ENCODE results near the gene PRR11. TPM values are rescaled to one million over a fixed set of nuclear protein-coding genes. Genes with fewer than 3 reads are reported as not detected.
A peak's percentile ranks its signal among the peaks of the same experiment; 100 is the strongest.

The PRR11 gene
- total and polyA plus RNA-seq, 2 donors (not counting 1 experiment from before 2014, with no cell fraction given) = 6.1 to 18.9 TPM

GRCh38 chr17:59141860-59142259 lies 13.7 kb upstream of the PRR11 start:
- H3K27me3 ChIP-seq (ENCODE audit: control insufficient read depth, insufficient read depth, low read length) = no peaks in the 10 kb centered on the region
- no peak for DNase-seq (ENCODE audit: low read depth in 2 of 2)
- TF ChIP-seq EZH2 (IDR thresholded peaks at IDR 0.05; ENCODE audit: low read length, missing control alignments) = no peak
- no peak for TF ChIP-seq CTCF (conservative IDR thresholded peaks at IDR 0.05 in 1 of 2, IDR thresholded peaks at IDR 0.05 in 1 of 2; ENCODE audit: low read depth in 1 of 2, low read length in 2 of 2)

GRCh38 chr17:59145571-59146096 lies 9.9 kb upstream of the PRR11 start:
- no peak overlapping the region for H3K4me2 ChIP-seq (ENCODE audit: extremely low read depth, insufficient read depth, low read length)
- no peaks in the 10 kb centered on the region for H3K36me3 ChIP-seq (ENCODE audit: control insufficient read depth, insufficient read depth, low read length)
- no peaks in the 10 kb centered on the region for H3K9me3 ChIP-seq (ENCODE audit: control insufficient read depth, insufficient read depth, low read depth, low read length)
- no peak overlapping the region for H3K27ac ChIP-seq (ENCODE audit: insufficient read depth, low read length)
- H2AFZ ChIP-seq (ENCODE audit: low read length) = no peak overlapping the region
- no peak overlapping the region for H3K4me3 ChIP-seq (replicated peaks in 1 of 4; ENCODE audit: control extremely low read depth in 1 of 4, insufficient read depth in 1 of 4, low read depth in 3 of 4, low read length in 4 of 4)
- H3K79me2 ChIP-seq (ENCODE audit: control insufficient read depth, insufficient read depth, low read length) = peaks cover 94% of the 10 kb centered on the region
- no peak for DNase-seq (ENCODE audit: low read depth in 2 of 2)
- no peaks in the 10 kb centered on the region for H3K27me3 ChIP-seq (ENCODE audit: control insufficient read depth, insufficient read depth, low read length)
- H3K4me1 ChIP-seq (ENCODE audit: control insufficient read depth, extremely low read depth, insufficient read depth, low read length) = peaks cover 7% of the 10 kb centered on the region
- TF ChIP-seq CTCF (conservative IDR thresholded peaks at IDR 0.05 in 1 of 2, IDR thresholded peaks at IDR 0.05 in 1 of 2; ENCODE audit: low read depth in 1 of 2, low read length in 2 of 2) (no peak), EZH2 (IDR thresholded peaks at IDR 0.05; ENCODE audit: low read length, missing control alignments) (no peak)
- no peak overlapping the region for H3K9ac ChIP-seq (ENCODE audit: insufficient read depth, low read length)
- no peaks in the 10 kb centered on the region for H4K20me1 ChIP-seq (ENCODE audit: control insufficient read depth, extremely low read depth, insufficient read depth, low read length)

More at GRCh38 chr17:59141860-59142259, 13.7 kb upstream of the PRR11 start:
- H3K27ac ChIP-seq (ENCODE audit: insufficient read depth, low read length) = no peak overlapping the region
- H3K36me3 ChIP-seq (ENCODE audit: control insufficient read depth, insufficient read depth, low read length) = no peaks in the 10 kb centered on the region
- H2AFZ ChIP-seq (ENCODE audit: low read length) = no peak overlapping the region
- no peaks in the 10 kb centered on the region for H4K20me1 ChIP-seq (ENCODE audit: control insufficient read depth, extremely low read depth, insufficient read depth, low read length)
- H3K79me2 ChIP-seq (ENCODE audit: control insufficient read depth, insufficient read depth, low read length) = peaks cover 78% of the 10 kb centered on the region
- no peak overlapping the region for H3K9ac ChIP-seq (ENCODE audit: insufficient read depth, low read length)
- H3K4me2 ChIP-seq (ENCODE audit: extremely low read depth, insufficient read depth, low read length) = no peak overlapping the region
- H3K9me3 ChIP-seq (ENCODE audit: control insufficient read depth, insufficient read depth, low read depth, low read length) = no peaks in the 10 kb centered on the region
- H3K4me1 ChIP-seq (ENCODE audit: control insufficient read depth, extremely low read depth, insufficient read depth, low read length) = no peaks in the 10 kb centered on the region
- H3K4me3 ChIP-seq (replicated peaks in 1 of 4; ENCODE audit: control extremely low read depth in 1 of 4, insufficient read depth in 1 of 4, low read depth in 3 of 4, low read length in 4 of 4) = no peak overlapping the region

GRCh38 chr17:59149051-59149450 lies 6.5 kb upstream of the PRR11 start:
- Histone ChIP-seq H3K27ac (ENCODE audit: insufficient read depth, low read length) (peak overlapping the region; percentile 45), H3K9me3 (ENCODE audit: control insufficient read depth, insufficient read depth, low read depth, low read length) (no peaks in the 10 kb centered on the region), H3K4me2 (ENCODE audit: extremely low read depth, insufficient read depth, low read length) (peak overlapping the region; percentile 48)

More at GRCh38 chr17:59149051-59149450, 6.5 kb upstream of the PRR11 start:
- Histone ChIP-seq H3K36me3 (ENCODE audit: control insufficient read depth, insufficient read depth, low read length) (no peaks in the 10 kb centered on the region), H3K27me3 (ENCODE audit: control insufficient read depth, insufficient read depth, low read length) (no peaks in the 10 kb centered on the region), H3K9ac (ENCODE audit: insufficient read depth, low read length) (no peak overlapping the region), H3K4me1 (ENCODE audit: control insufficient read depth, extremely low read depth, insufficient read depth, low read length) (peaks cover 10% of the 10 kb centered on the region), H4K20me1 (ENCODE audit: control insufficient read depth, extremely low read depth, insufficient read depth, low read length) (no peaks in the 10 kb centered on the region), H3K79me2 (ENCODE audit: control insufficient read depth, insufficient read depth, low read length) (peaks cover 100% of the 10 kb centered on the region), H3K4me3 (replicated peaks in 1 of 4; ENCODE audit: control extremely low read depth in 1 of 4, insufficient read depth in 1 of 4, low read depth in 3 of 4, low read length in 4 of 4) (no peak overlapping the region), H2AFZ (ENCODE audit: low read length) (no peak overlapping the region)
- peak; percentile 27 to 50 for DNase-seq (ENCODE audit: low read depth in 2 of 2)
- TF ChIP-seq EZH2 (IDR thresholded peaks at IDR 0.05; ENCODE audit: low read length, missing control alignments) (no peak), CTCF (conservative IDR thresholded peaks at IDR 0.05 in 1 of 2, IDR thresholded peaks at IDR 0.05 in 1 of 2; ENCODE audit: low read depth in 1 of 2, low read length in 2 of 2) (no peak)

All from fibroblast of lung (primary cell).